ENCODE data around the gene ZMYND10. TPM values are rescaled to one million over a fixed set of nuclear protein-coding genes. Genes with fewer than 3 reads are reported as not detected.
A peak's percentile ranks its signal among the peaks of the same experiment; 100 is the strongest.

ZMYND10 gene
- total and polyA plus RNA-seq, 9 of the 15 experiments (the other 6 are each of a cell fraction or from before 2014, with no cell fraction given), result 0.20 to 2.8 (median 0.70) TPM

GRCh38 chr3:50292159-50293078, 53.1 kb downstream of the ZMYND10 start, which contains the start of gene IFRD2 (continued):
- TF ChIP-seq KLF13 (tag; IDR thresholded peaks at IDR 0.05; ENCODE audit: borderline replicate concordance, low read depth), result peak; percentile 89
- no peak for TF ChIP-seq CBX3 (IDR thresholded peaks at IDR 0.05; ENCODE audit: borderline replicate concordance in 1 of 2, low read length in 2 of 2)
- no peak for TF ChIP-seq CREB5 (CRISPR knock-in tag; IDR thresholded peaks at IDR 0.05)
- no peak for TF ChIP-seq IRF9 (tag; IDR thresholded peaks at IDR 0.05)
- TF ChIP-seq CREBBP (IDR thresholded peaks at IDR 0.05; ENCODE audit: low read depth, low read length), result no peak
- peak; percentile 79 for TF ChIP-seq ZNF134 (CRISPR knock-in tag; conservative IDR thresholded peaks at IDR 0.05)
- TF ChIP-seq NR4A1 (CRISPR knock-in tag; IDR thresholded peaks at IDR 0.05), result peak; percentile 52; the same call in 1 of the 2 replicates
- TF ChIP-seq NR4A1 (tag; IDR thresholded peaks at IDR 0.05), result peak; percentile 85
- TF ChIP-seq SAFB (IDR thresholded peaks at IDR 0.05; ENCODE audit: borderline replicate concordance, low read depth, low read length), result peak; percentile 81; the same call in 1 of the 2 replicates
- TF ChIP-seq ZBTB2 (IDR thresholded peaks at IDR 0.05), result peak; percentile 25; the same call in 1 of the 2 replicates
- no peak for TF ChIP-seq NCOA1 (IDR thresholded peaks at IDR 0.05; ENCODE audit: low read depth)
- no peak for TF ChIP-seq TARDBP (IDR thresholded peaks at IDR 0.05)
- TF ChIP-seq RNF2 (IDR thresholded peaks at IDR 0.05), result peak; percentile 91
- TF ChIP-seq SLC30A9 (CRISPR knock-in tag; IDR thresholded peaks at IDR 0.05), result no peak
- no peak for TF ChIP-seq ZBTB1 (CRISPR knock-in tag; IDR thresholded peaks at IDR 0.05; ENCODE audit: borderline replicate concordance, low read depth)
- no peak for TF ChIP-seq ZNF274 (IDR thresholded peaks at IDR 0.05; ENCODE audit: borderline replicate concordance, low read depth, low read length)
- no peak for TF ChIP-seq ZNF431 (CRISPR knock-in tag; IDR thresholded peaks at IDR 0.05)
- no peak for TF ChIP-seq CHD1 (IDR thresholded peaks at IDR 0.05; ENCODE audit: low read length)
- no peak for TF ChIP-seq RBM34 (IDR thresholded peaks at IDR 0.05; ENCODE audit: borderline replicate concordance, insufficient read depth, low read length)

All from K562 (cell line).